Measurements from ENCODE around the gene RSPH9.

RSPH9 gene

GRCh38 chr6:43717389-43717788, 72.6 kb downstream of the RSPH9 start:
- DNase-seq (ENCODE audit: low read depth) = no peak
- H3K4me3 ChIP-seq (ENCODE audit: low read depth, low read length) = no peak overlapping the region
- no peak for TF ChIP-seq CTCF (IDR thresholded peaks at IDR 0.05; ENCODE audit: control insufficient read depth, extremely low read depth, insufficient read depth)

- TF ChIP-seq CTCF (IDR thresholded peaks at IDR 0.05; ENCODE audit: control insufficient read depth, extremely low read depth, insufficient read depth) = no peak
- no peak overlapping the region for H3K4me3 ChIP-seq (ENCODE audit: low read depth, low read length)
These were observed 73.0 kb downstream of the RSPH9 start for GRCh38 chr6:43717822-43718221.

GRCh38 chr6:43718387-43719105, 73.7 kb downstream of the RSPH9 start:
- no peak overlapping the region for H3K4me3 ChIP-seq (ENCODE audit: low read depth, low read length)
- DNase-seq (ENCODE audit: low read depth) = no peak
- no peak for TF ChIP-seq CTCF (IDR thresholded peaks at IDR 0.05; ENCODE audit: control insufficient read depth, extremely low read depth, insufficient read depth)

More at GRCh38 chr6:43717822-43718221, 73.0 kb downstream of the RSPH9 start:
- no peak for DNase-seq (ENCODE audit: low read depth)

GRCh38 chr6:43719511-43719910, 74.7 kb downstream of the RSPH9 start:
- H3K4me3 ChIP-seq (ENCODE audit: low read depth, low read length) = no peak overlapping the region
- TF ChIP-seq CTCF (IDR thresholded peaks at IDR 0.05; ENCODE audit: control insufficient read depth, extremely low read depth, insufficient read depth) = no peak
- DNase-seq (ENCODE audit: low read depth) = no peak

- no peak for TF ChIP-seq CTCF (IDR thresholded peaks at IDR 0.05; ENCODE audit: control insufficient read depth, extremely low read depth, insufficient read depth)
- H3K4me3 ChIP-seq (ENCODE audit: low read depth, low read length) = no peak overlapping the region
- DNase-seq (ENCODE audit: low read depth) = no peak
These were observed 76.2 kb downstream of the RSPH9 start for GRCh38 chr6:43720999-43721398.

Data from LNCaP clone FGC (cell line).